Caco-2 (cell line): ENCODE measurements around the gene IGFN1. TPM values are rescaled to one million over a fixed set of nuclear protein-coding genes. Genes with fewer than 3 reads are reported as not detected.
A peak's percentile ranks its signal among the peaks of the same experiment; 100 is the strongest.

Source experiments
- BruUV-seq: library from RNA; stranded (reverse); fragments of 400-500 nt; replicated peaks from 2 replicates; lab custom pipeline; 2021; lab: Mats Ljungman, UMichigan
- CTCF ChIA-PET: fragments of 300-600 bp; sonication (Branson Sonifier 250); formaldehyde crosslinking; loops from one replicate; lab custom pipeline; 2022; ENCODE audit warnings: antibody characterized with exemption; lab: Charles Lee
- POLR2A ChIA-PET: fragments of 300-600 bp; sonication (Branson Sonifier 250); formaldehyde crosslinking; loops from one replicate; lab custom pipeline; 2022; ENCODE audit warnings: antibody characterized with exemption; lab: Charles Lee
- DNase-seq, 2 experiments: peaks; one replicate each; pipeline versions ENCODE4 v3.0.0 to v3.0.0-alpha.2; 2020 to 2022
- H3K27me3 ChIP-seq: replicated peaks from 2 replicates; pipeline ENCODE4 v1.6.0; 2011; ENCODE audit warnings: low read length; ENCODE audit not compliant: control insufficient read depth, insufficient read depth
- H3K36me3 ChIP-seq: 2 replicates; pipeline ENCODE4 v1.5.1; 2011; ENCODE audit warnings: low read length; ENCODE audit not compliant: control insufficient read depth, insufficient read depth
- H3K4me1 ChIP-seq: fragments of 250-450 bp; sonication (Bioruptor Pico); 2 replicates; pipeline ENCODE4 v1.5.1; 2020; ENCODE audit warnings: mild to moderate bottlenecking
- H3K4me3 ChIP-seq: 2 replicates; pipeline ENCODE4 v1.5.1; 2011; ENCODE audit warnings: low read depth, mild to moderate bottlenecking, control low read depth, low read length
- H3K9me3 ChIP-seq: fragments of 250-450 bp; sonication (Bioruptor Pico); 2 replicates; pipeline ENCODE4 v1.5.1; 2020; ENCODE audit warnings: mild to moderate bottlenecking, moderate library complexity
- H3K27ac Mint-ChIP-seq: one replicate; pipeline ENCODE4 v1.8.0; 2022; ENCODE audit warnings: mixed read lengths; ENCODE audit not compliant: unreplicated experiment
- H3K27me3 Mint-ChIP-seq: one replicate; pipeline ENCODE4 v1.8.0; 2022; ENCODE audit warnings: mixed read lengths; ENCODE audit not compliant: insufficient read depth, unreplicated experiment
- H3K36me3 Mint-ChIP-seq: one replicate; pipeline ENCODE4 v1.8.0; 2022; ENCODE audit warnings: mild to moderate bottlenecking, mixed read lengths; ENCODE audit not compliant: insufficient read depth, unreplicated experiment
- H3K4me1 Mint-ChIP-seq: one replicate; pipeline ENCODE4 v1.8.0; 2022; ENCODE audit warnings: low read depth, mixed read lengths; ENCODE audit not compliant: unreplicated experiment
- H3K4me3 Mint-ChIP-seq: one replicate; pipeline ENCODE4 v1.8.0; 2022; ENCODE audit warnings: mild to moderate bottlenecking, moderate library complexity, mixed read lengths; ENCODE audit not compliant: unreplicated experiment
- H3K9me3 Mint-ChIP-seq: one replicate; pipeline ENCODE4 v1.8.0; 2022; ENCODE audit warnings: mixed read lengths; ENCODE audit not compliant: unreplicated experiment
- CTCF ChIP-seq, 2 experiments: fragments of 200-600 bp in 1 of 2; IDR thresholded peaks; 1 replicate in 1 of 2; 2 replicates in 1 of 2; pipeline versions ENCODE4 v1.5.1 to v1.8.0; 2011 to 2022; ENCODE audit warnings: antibody characterized with exemption in 1 of 2, control low read depth in 1 of 2, inconsistent platforms in 1 of 2, low read depth in 1 of 2, low read length in 1 of 2, mild to moderate bottlenecking in 1 of 2, moderate library complexity in 1 of 2; ENCODE audit not compliant: insufficient read depth in 1 of 2, severe bottlenecking in 1 of 2, unreplicated experiment in 1 of 2
- intact Hi-C: fragments of 100-400 bp; cut with micrococcal nuclease; formaldehyde crosslinking; loops from one replicate; pipeline ENCODE4 v1.10.0; 2022; ENCODE audit not compliant: unreplicated experiment
- total RNA-seq: library from RNA; stranded (reverse); gene quantifications from 2 replicates; pipeline ENCODE4 v1.2.3, GENCODE V29; 2022

Gene IGFN1
- total RNA-seq, 1 experiment from 2014 or later = 0.23 TPM

DNA sequence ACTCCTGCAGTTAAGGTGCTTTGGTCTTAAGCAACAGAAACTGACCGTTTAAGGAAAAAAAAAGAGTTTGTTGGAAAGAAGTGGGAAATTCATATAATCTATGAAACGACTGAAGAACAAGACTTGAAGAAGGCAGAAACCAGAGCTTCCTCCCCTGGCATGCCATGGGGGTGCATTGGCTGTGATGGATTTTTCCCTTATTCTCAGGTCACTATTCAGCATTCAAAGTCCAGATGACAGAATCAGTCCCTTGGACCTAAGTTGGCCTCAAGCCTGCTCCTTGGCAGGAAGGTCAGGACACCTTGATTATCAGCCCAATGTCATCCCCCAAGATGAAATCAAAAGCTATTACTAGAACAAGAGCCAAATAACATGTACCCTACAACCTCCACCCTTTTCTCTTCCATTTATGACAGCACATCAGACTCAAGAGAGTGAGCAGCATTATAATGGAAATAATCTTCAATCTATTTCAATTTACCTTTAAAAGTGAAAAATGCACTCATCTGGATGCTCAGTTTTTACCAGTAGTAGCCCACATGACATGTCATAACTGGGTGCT is 20.6 kb upstream of the IGFN1 start:
- peak overlapping the region; percentile 84 for H3K4me3 Mint-ChIP-seq
- DNase-seq = no peak
- H3K27ac Mint-ChIP-seq = peak overlapping the region; percentile 91
- Histone ChIP-seq H3K36me3 (no peaks in the 10 kb centered on the region), H3K4me1 (peaks cover 39% of the 10 kb centered on the region), H3K4me3 (no peak overlapping the region), H3K27me3 (no peaks in the 10 kb centered on the region), H3K9me3 (no peaks in the 10 kb centered on the region)
- ChIA-PET CTCF (interaction anchor here (0.9 to 1.3 kb wide), 3 partner anchors 17 to 60 kb away, joined by 3 to 7 read pairs (median 5); no protein-coding TSS in a partner anchor), POLR2A (no interaction called here)
- H3K27me3 Mint-ChIP-seq = no peaks in the 10 kb centered on the region
- H3K4me1 Mint-ChIP-seq = peaks cover 41% of the 10 kb centered on the region
- TF ChIP-seq CTCF (IDR thresholded peaks at IDR 0.05; ENCODE audit: insufficient read depth in 1 of 2, low read depth in 1 of 2, low read length in 1 of 2, severe bottlenecking in 1 of 2, unreplicated experiment in 1 of 2) = no peak
- TSS peak; percentile 49 for BruUV-seq
- H3K36me3 Mint-ChIP-seq = peaks cover 20% of the 10 kb centered on the region
- intact Hi-C loops = loop anchor here (1.0 to 2.0 kb wide), 4 partner anchors 16 to 276 kb away; partner anchors contain the start of genes INAVA and TMEM9
- no peaks in the 10 kb centered on the region for H3K9me3 Mint-ChIP-seq

DNA sequence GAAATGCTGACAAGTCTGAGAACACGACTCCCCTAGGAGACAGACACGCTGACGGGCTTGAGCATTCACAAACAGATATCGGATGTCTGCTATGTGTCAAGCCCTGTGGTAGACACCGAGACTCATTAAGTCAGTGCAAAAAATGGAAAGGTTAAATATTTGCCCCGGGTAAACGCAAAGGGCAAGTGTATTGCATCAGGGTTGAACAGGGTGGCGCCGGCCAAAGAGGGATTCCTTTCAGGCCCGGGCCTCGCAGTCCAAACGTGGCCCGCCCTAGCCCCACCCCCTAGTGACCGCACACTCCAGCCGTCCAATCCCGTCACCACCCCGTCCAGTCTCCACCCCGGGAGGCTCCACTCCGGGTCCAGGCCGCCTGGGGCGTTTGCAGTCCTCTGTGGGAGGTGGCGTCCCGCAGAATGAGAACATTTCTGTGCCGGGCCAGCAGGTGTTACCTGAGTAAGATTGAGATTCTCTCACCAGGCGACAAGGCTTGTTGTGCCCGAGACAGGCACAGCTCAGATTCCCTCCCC is 20.0 kb upstream of the IGFN1 start:
- Mint-ChIP-seq H3K27me3 (no peaks in the 10 kb centered on the region), H3K9me3 (no peaks in the 10 kb centered on the region), H3K4me1 (peaks cover 42% of the 10 kb centered on the region), H3K27ac (peak overlapping the region; percentile 91), H3K36me3 (peaks cover 20% of the 10 kb centered on the region), H3K4me3 (peak overlapping the region; percentile 84)
- TF ChIP-seq CTCF (IDR thresholded peaks at IDR 0.05; ENCODE audit: insufficient read depth in 1 of 2, low read depth in 1 of 2, low read length in 1 of 2, severe bottlenecking in 1 of 2, unreplicated experiment in 1 of 2) = no peak
- BruUV-seq = no TSS peak
- DNase-seq = peak; percentile 99
- no peaks in the 10 kb centered on the region for H3K9me3 ChIP-seq
- H3K4me3 ChIP-seq = peak overlapping the region; percentile 33
- intact Hi-C loops = loop anchor here (1.0 to 2.0 kb wide), 4 partner anchors 16 to 276 kb away; partner anchors contain the start of genes INAVA and TMEM9
- peaks cover 44% of the 10 kb centered on the region for H3K4me1 ChIP-seq
- H3K36me3 ChIP-seq = no peaks in the 10 kb centered on the region
- H3K27me3 ChIP-seq = no peaks in the 10 kb centered on the region
- ChIA-PET POLR2A (interaction anchor here (0.7 to 1.6 kb wide), 2 partner anchors 16 to 155 kb away, joined by 4 to 5 read pairs; partner anchors contain the start of gene TMEM9), CTCF (interaction anchor here (1.0 to 2.2 kb wide), 4 partner anchors 17 to 84 kb away, joined by 3 to 10 read pairs (median 4); partner anchors contain the start of gene TMEM9)
